CD4-positive, alpha-beta T cell treated with Interleukin-6 at 100 ng/mL for 8 hours (primary cell): Measurements from ENCODE around the gene RAPGEF4.

Experiments used
- DNase-seq: peaks from one replicate; pipeline ENCODE4 v3.0.0-alpha.2; 2020; ENCODE audit warnings: mixed read lengths, low spot score

Gene RAPGEF4

GRCh38 chr2:172999641-173000386 lies 264.2 kb downstream of the RAPGEF4 start:
- DNase-seq: no peak

GRCh38 chr2:173001664-173002604 lies 266.3 kb downstream of the RAPGEF4 start:
- no peak for DNase-seq

- DNase-seq: no peak
These were observed 267.3 kb downstream of the RAPGEF4 start for GRCh38 chr2:173002751-173003541.

- DNase-seq: no peak
These were observed 273.1 kb downstream of the RAPGEF4 start for GRCh38 chr2:173008786-173009185.

GRCh38 chr2:173010233-173010632 lies 274.6 kb downstream of the RAPGEF4 start:
- no peak for DNase-seq

- DNase-seq: no peak
These were observed 280.8 kb downstream of the RAPGEF4 start for GRCh38 chr2:173016451-173016850.

GRCh38 chr2:173017646-173018420 lies 282.2 kb downstream of the RAPGEF4 start:
- no peak for DNase-seq

GRCh38 chr2:173019755-173020154 lies 284.1 kb downstream of the RAPGEF4 start:
- no peak for DNase-seq

- no peak for DNase-seq
These were observed 286.3 kb downstream of the RAPGEF4 start for GRCh38 chr2:173021939-173022371.

GRCh38 chr2:173023718-173024117 lies 288.1 kb downstream of the RAPGEF4 start:
- no peak for DNase-seq

GRCh38 chr2:173026479-173026878 lies 290.8 kb downstream of the RAPGEF4 start:
- no peak for DNase-seq

- DNase-seq: peak; percentile 69
These were observed 291.8 kb downstream of the RAPGEF4 start for GRCh38 chr2:173027181-173028128.

- no peak for DNase-seq
These were observed 292.5 kb downstream of the RAPGEF4 start for GRCh38 chr2:173028141-173028540.

- no peak for DNase-seq
These were observed 293.0 kb downstream of the RAPGEF4 start for GRCh38 chr2:173028671-173029070.

GRCh38 chr2:173030561-173031490 lies 295.2 kb downstream of the RAPGEF4 start:
- no peak for DNase-seq

- no peak for DNase-seq
These were observed 296.4 kb downstream of the RAPGEF4 start for GRCh38 chr2:173032032-173032431.

- DNase-seq: no peak
These were observed 297.4 kb downstream of the RAPGEF4 start for GRCh38 chr2:173033084-173033483.

GRCh38 chr2:173034143-173034542 lies 298.5 kb downstream of the RAPGEF4 start:
- DNase-seq: no peak
